OCI-LY7 (cell line): ENCODE measurements around the gene SCARB2. TPM values are rescaled to one million over a fixed set of nuclear protein-coding genes. Genes with fewer than 3 reads are reported as not detected.

Experiments used
- BruUV-seq: library from RNA; stranded (reverse); fragments of 400-500 nt; replicated peaks from 2 replicates; lab custom pipeline; 2021; lab: Mats Ljungman, UMichigan
- CTCF ChIA-PET: fragments of 300-600 bp; sonication (Branson Sonifier 250); formaldehyde crosslinking; loops from one replicate; lab custom pipeline; 2022; ENCODE audit warnings: antibody characterized with exemption; ENCODE audit not compliant: unreplicated experiment; lab: Charles Lee
- POLR2A ChIA-PET: fragments of 300-600 bp; sonication (Branson Sonifier 250); formaldehyde crosslinking; loops from one replicate; lab custom pipeline; 2022; ENCODE audit warnings: antibody characterized with exemption; lab: Charles Lee
- DNase-seq: peaks from one replicate; pipeline ENCODE4 v3.0.0-alpha.2; 2015; ENCODE audit warnings: low spot score
- H2AFZ ChIP-seq: fragments of 200-600 bp; sonication (generic), shearing (Covaris generic); 2 replicates; pipeline ENCODE4 v1.6.1; 2014; ENCODE audit warnings: mild to moderate bottlenecking, antibody characterized with exemption, low read length, moderate library complexity
- H3K27ac ChIP-seq: fragments of 200-600 bp; sonication (generic); 2 replicates; pipeline ENCODE4 v1.5.1; 2014; ENCODE audit warnings: mixed run types, low read depth, mild to moderate bottlenecking, moderate library complexity, low read length, inconsistent platforms; ENCODE audit not compliant: poor library complexity, severe bottlenecking
- H3K36me3 ChIP-seq: fragments of 200-600 bp; sonication (generic); 2 replicates; pipeline ENCODE4 v1.6.1; 2014; ENCODE audit warnings: mild to moderate bottlenecking, antibody characterized with exemption, low read length, moderate library complexity, mixed read lengths; ENCODE audit not compliant: insufficient read depth
- H3K4me1 ChIP-seq: fragments of 200-600 bp; sonication (generic); 2 replicates; pipeline ENCODE4 v1.5.1; 2014; ENCODE audit warnings: mild to moderate bottlenecking, low read length; ENCODE audit not compliant: insufficient read depth, poor library complexity, severe bottlenecking
- H3K4me2 ChIP-seq: fragments of 200-600 bp; sonication (generic); 2 replicates; pipeline ENCODE4 v1.6.1; 2014; ENCODE audit warnings: mild to moderate bottlenecking, low read length
- H3K4me3 ChIP-seq: fragments of 200-600 bp; sonication (generic); 2 replicates; pipeline ENCODE4 v1.5.1; 2014; ENCODE audit warnings: mild to moderate bottlenecking, low read depth, low read length; ENCODE audit not compliant: poor library complexity, severe bottlenecking
- H3K79me2 ChIP-seq: fragments of 200-600 bp; sonication (generic); 2 replicates; pipeline ENCODE4 v1.6.1; 2016; ENCODE audit warnings: low read depth, mild to moderate bottlenecking, low read length, moderate library complexity, mixed read lengths; ENCODE audit not compliant: insufficient read depth
- H3K9me2 ChIP-seq: fragments of 200-600 bp; sonication (generic); 2 replicates; pipeline ENCODE4 v1.6.1; 2016; ENCODE audit warnings: mild to moderate bottlenecking, low read length, mixed read lengths; ENCODE audit not compliant: insufficient read depth
- H3K9me3 ChIP-seq: fragments of 200-600 bp; sonication (generic); 2 replicates; pipeline ENCODE4 v1.6.1; 2014; ENCODE audit warnings: mild to moderate bottlenecking, mixed run types, low read length, mixed read lengths
- H4K20me1 ChIP-seq: fragments of 200-600 bp; sonication (generic); 2 replicates; pipeline ENCODE4 v1.6.1; 2014; ENCODE audit warnings: mild to moderate bottlenecking, antibody characterized with exemption, low read length, moderate library complexity, mixed read lengths; ENCODE audit not compliant: insufficient read depth
- CTCF ChIP-seq: fragments of 200-600 bp; sonication (generic); conservative IDR thresholded peaks from 2 replicates; pipeline ENCODE4 v1.5.1; 2014; ENCODE audit warnings: mild to moderate bottlenecking, antibody characterized with exemption, low read length, moderate library complexity, mixed read lengths
- EZH2phosphoT487 ChIP-seq: fragments of 200-600 bp; sonication (generic); IDR thresholded peaks from 2 replicates; pipeline ENCODE4 v1.6.1; 2018; ENCODE audit warnings: low read depth, borderline replicate concordance, mild to moderate bottlenecking, mixed run types, antibody characterized with exemption, low read length, moderate library complexity, mixed read lengths
- intact Hi-C: fragments of 100-400 bp; cut with micrococcal nuclease; formaldehyde crosslinking; loops from one replicate; pipeline ENCODE4 v1.10.0; 2022; ENCODE audit not compliant: unreplicated experiment
- total RNA-seq, 2 experiments: library from RNA; depleted of rRNA in 1 of 2; stranded (reverse); fragments of >200 nt in 1 of 2; shearing (Covaris generic) in 1 of 2; gene quantifications; 2 replicates each; pipeline ENCODE4 v1.2.3, GENCODE V29; 2014 to 2022

SCARB2 gene
- total RNA-seq, 2 experiments from 2014 or later: 1.1 TPM; not detected in 1

GRCh38 chr4:76147454-76148141 lies 66.0 kb downstream of the SCARB2 start:
- peak overlapping the region; percentile 85 for H3K4me2 ChIP-seq
- H3K79me2 ChIP-seq: peaks cover 61% of the 10 kb centered on the region
- H3K4me1 ChIP-seq: peaks cover 25% of the 10 kb centered on the region
- H3K36me3 ChIP-seq: peaks cover 26% of the 10 kb centered on the region
- peak; percentile 39 for DNase-seq
- peak overlapping the region; percentile 96 for H3K4me3 ChIP-seq
- no peaks in the 10 kb centered on the region for H3K9me3 ChIP-seq
- peaks cover 21% of the 10 kb centered on the region; the same call in 1 of the 2 replicates for H4K20me1 ChIP-seq
- H2AFZ ChIP-seq: peak overlapping the region; percentile 95
- intact Hi-C loops: loop anchor here (1.0 to 2.0 kb wide), 2 partner anchors 51 to 157 kb away; partner anchors contain the start of gene SDAD1
- ChIA-PET CTCF (no interaction called here), POLR2A (interaction anchor here (1.5 kb wide), 1 partner anchor 23 kb away, joined by 3 read pairs; no protein-coding TSS in a partner anchor)
- no peak for TF ChIP-seq EZH2phosphoT487
- no peak for TF ChIP-seq CTCF
- H3K9me2 ChIP-seq: no peaks in the 10 kb centered on the region
- no TSS peak for BruUV-seq
- peak overlapping the region; percentile 34 for H3K27ac ChIP-seq

- Histone ChIP-seq H3K36me3 (peaks cover 56% of the 10 kb centered on the region), H4K20me1 (peaks cover 21% of the 10 kb centered on the region; the same call in 1 of the 2 replicates), H3K4me3 (no peak overlapping the region), H3K9me3 (no peaks in the 10 kb centered on the region), H3K9me2 (no peaks in the 10 kb centered on the region), H3K4me2 (no peak overlapping the region), H3K27ac (no peak overlapping the region), H3K79me2 (peaks cover 68% of the 10 kb centered on the region), H2AFZ (no peak overlapping the region), H3K4me1 (peaks cover 24% of the 10 kb centered on the region)
- TF ChIP-seq EZH2phosphoT487 (no peak), CTCF (no peak)
- ChIA-PET POLR2A (interaction anchor here (0.7 kb wide), 1 partner anchor 212 kb away, joined by 4 read pairs; no protein-coding TSS in a partner anchor), CTCF (no interaction called here)
- no peak for DNase-seq
- intact Hi-C loops: no loop called here
- BruUV-seq: no TSS peak
Measured at GRCh38 chr4:76144546-76144945, 69.1 kb downstream of the SCARB2 start.

- no TSS peak for BruUV-seq
- CTCF ChIA-PET: no interaction called here
Measured at GRCh38 chr4:76141241-76141640, 72.4 kb downstream of the SCARB2 start.

More at GRCh38 chr4:76141241-76141640, 72.4 kb downstream of the SCARB2 start:
- Histone ChIP-seq H3K9me2 (no peaks in the 10 kb centered on the region), H4K20me1 (peaks cover 15% of the 10 kb centered on the region), H3K27ac (no peak overlapping the region), H3K4me2 (no peak overlapping the region), H2AFZ (no peak overlapping the region), H3K4me3 (no peak overlapping the region), H3K36me3 (peaks cover 87% of the 10 kb centered on the region), H3K4me1 (peaks cover 7% of the 10 kb centered on the region), H3K79me2 (peaks cover 63% of the 10 kb centered on the region), H3K9me3 (no peaks in the 10 kb centered on the region)
- intact Hi-C loops: no loop called here
- no peak for DNase-seq
- no peak for TF ChIP-seq EZH2phosphoT487
- TF ChIP-seq CTCF: no peak
- POLR2A ChIA-PET: interaction anchor here (0.6 kb wide), 1 partner anchor 624 kb away, joined by 3 read pairs; no protein-coding TSS in a partner anchor
